ENCODE data around the gene ZNF385C. TPM values are rescaled to one million over a fixed set of nuclear protein-coding genes. Genes with fewer than 3 reads are reported as not detected.
A peak's percentile ranks its signal among the peaks of the same experiment; 100 is the strongest.

The ZNF385C gene
- total and polyA plus RNA-seq, 2 donors (not counting 1 experiment from before 2014, with no cell fraction given) = 0.33 to 1.1 TPM

DNA sequence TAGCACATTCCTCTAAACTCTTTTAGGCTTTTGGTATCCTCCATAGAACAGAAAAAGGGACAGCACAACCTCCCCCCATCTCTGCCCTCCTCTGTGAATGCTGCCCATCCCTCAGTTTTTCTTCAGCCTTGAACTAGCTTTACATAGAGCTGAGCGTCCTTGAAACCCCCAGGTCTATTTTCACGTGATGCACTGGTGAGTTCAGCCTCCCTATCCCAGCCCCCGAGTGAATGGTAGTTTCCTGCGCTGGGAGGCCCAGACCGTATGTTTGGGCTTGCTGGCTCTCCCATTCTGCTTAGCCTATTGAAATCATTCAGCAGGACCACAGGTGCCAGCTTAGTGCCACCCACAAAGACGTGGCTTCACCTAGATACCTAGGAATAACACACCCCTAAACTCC, 22.5 kb downstream of the ZNF385C start:
- peaks cover 10% of the 10 kb centered on the region for H3K27me3 Mint-ChIP-seq
- Histone ChIP-seq H3K4me2 (replicated peaks; ENCODE audit: low read depth, low read length, poor library complexity, severe bottlenecking) (no peak overlapping the region), H3K4me1 (ENCODE audit: control insufficient read depth in 2 of 2, insufficient read depth in 2 of 2, low read length in 2 of 2) (peaks cover 14 to 17% of the 10 kb centered on the region in 2 donors), H3K27me3 (replicated peaks in 1 of 4; ENCODE audit: control extremely low read depth in 1 of 4, control insufficient read depth in 3 of 4, insufficient read depth in 4 of 4, low read length in 3 of 4) (peaks cover 0 to 33% (median 9%) of the 10 kb centered on the region in 4 experiments), H4K20me1 (ENCODE audit: control insufficient read depth, insufficient read depth, low read length, poor library complexity, severe bottlenecking) (no peaks in the 10 kb centered on the region), H3K36me3 (replicated peaks in 1 of 2; ENCODE audit: control extremely low read depth in 1 of 2, control insufficient read depth in 1 of 2, extremely low read depth in 1 of 2, insufficient read depth in 2 of 2, low read length in 1 of 2) (no peaks in the 10 kb centered on the region), H3K9me3 (ENCODE audit: control extremely low read depth in 1 of 3, control insufficient read depth in 2 of 3, insufficient read depth in 1 of 3, low read length in 2 of 3) (no peaks in the 10 kb centered on the region), H2AFZ (ENCODE audit: insufficient read depth, low read depth, low read length, poor library complexity, severe bottlenecking) (no peak overlapping the region), H3K79me2 (ENCODE audit: control insufficient read depth, insufficient read depth, low read length) (no peaks in the 10 kb centered on the region), H3K4me3 (ENCODE audit: control extremely low read depth in 1 of 5, extremely low read depth in 1 of 5, insufficient read depth in 1 of 5, low read depth in 2 of 5, low read length in 4 of 5) (no peak overlapping the region), H3K9ac (ENCODE audit: low read length) (no peak overlapping the region), H3K27ac (ENCODE audit: low read length in 2 of 2) (no peak overlapping the region)
- DNase-seq (no peak), ATAC-seq (ENCODE audit: low read depth) (no peak)
- TF ChIP-seq CTCF (IDR thresholded peaks at IDR 0.05) (no peak), EZH2 (IDR thresholded peaks at IDR 0.05; ENCODE audit: borderline replicate concordance, insufficient read depth, low read depth, low read length, poor library complexity, severe bottlenecking) (no peak)
- H3K27ac Mint-ChIP-seq = no peak overlapping the region
- WGBS (ENCODE audit: insufficient coverage) = 84% methylated on average over 6 of the region's 6 CpGs
- no peak overlapping the region for H3K4me3 Mint-ChIP-seq
- CTCF ChIA-PET = interaction anchor here (2.2 kb wide), 1 partner anchor 10 kb away, joined by 8 read pairs; no protein-coding TSS in a partner anchor
- peaks cover 8% of the 10 kb centered on the region for H3K4me1 Mint-ChIP-seq
- intact Hi-C loops (cut with micrococcal nuclease) = no loop called here
- H3K9me3 Mint-ChIP-seq (ENCODE audit: insufficient read depth) = no peaks in the 10 kb centered on the region
- POLR2A ChIA-PET = interaction anchor here (1.2 kb wide), 1 partner anchor 109 kb away, joined by 6 read pairs; the partner anchor contains the start of gene CNP

GRCh38 chr17:42072323-42073187, 25.7 kb downstream of the ZNF385C start:
- Histone ChIP-seq H3K9me3 (ENCODE audit: control extremely low read depth in 1 of 3, control insufficient read depth in 2 of 3, insufficient read depth in 1 of 3, low read length in 2 of 3) (no peaks in the 10 kb centered on the region), H3K9ac (ENCODE audit: low read length) (peak overlapping the region; percentile 53), H4K20me1 (ENCODE audit: control insufficient read depth, insufficient read depth, low read length, poor library complexity, severe bottlenecking) (no peaks in the 10 kb centered on the region), H3K79me2 (ENCODE audit: control insufficient read depth, insufficient read depth, low read length) (no peaks in the 10 kb centered on the region), H3K4me3 (ENCODE audit: control extremely low read depth in 1 of 5, extremely low read depth in 1 of 5, insufficient read depth in 1 of 5, low read depth in 2 of 5, low read length in 4 of 5) (peak overlapping the region in 3 of 5 experiments; percentile 20 to 52 (median 28)), H3K4me2 (replicated peaks; ENCODE audit: low read depth, low read length, poor library complexity, severe bottlenecking) (peak overlapping the region; percentile 84), H3K4me1 (ENCODE audit: control insufficient read depth in 2 of 2, insufficient read depth in 2 of 2, low read length in 2 of 2) (peaks cover 14 to 17% of the 10 kb centered on the region in 2 donors), H3K27ac (ENCODE audit: low read length in 2 of 2) (no peak overlapping the region), H2AFZ (ENCODE audit: insufficient read depth, low read depth, low read length, poor library complexity, severe bottlenecking) (peak overlapping the region; percentile 38), H3K36me3 (replicated peaks in 1 of 2; ENCODE audit: control extremely low read depth in 1 of 2, control insufficient read depth in 1 of 2, extremely low read depth in 1 of 2, insufficient read depth in 2 of 2, low read length in 1 of 2) (no peaks in the 10 kb centered on the region), H3K27me3 (replicated peaks in 1 of 4; ENCODE audit: control extremely low read depth in 1 of 4, control insufficient read depth in 3 of 4, insufficient read depth in 4 of 4, low read length in 3 of 4) (peaks cover 0 to 36% (median 9%) of the 10 kb centered on the region in 4 experiments)
- peaks cover 8% of the 10 kb centered on the region for H3K4me1 Mint-ChIP-seq
- no peaks in the 10 kb centered on the region for H3K9me3 Mint-ChIP-seq (ENCODE audit: insufficient read depth)
- ATAC-seq (ENCODE audit: low read depth) (peak; percentile 44), DNase-seq (peak; percentile 41)
- CTCF ChIA-PET = interaction anchor here (0.8 to 1.9 kb wide), 4 partner anchors 19 to 48 kb away, joined by 3 to 8 read pairs (median 4); no protein-coding TSS in a partner anchor
- no peak for TF ChIP-seq CTCF (IDR thresholded peaks at IDR 0.05)
- TF ChIP-seq EZH2 (IDR thresholded peaks at IDR 0.05; ENCODE audit: borderline replicate concordance, insufficient read depth, low read depth, low read length, poor library complexity, severe bottlenecking) = peak; percentile 80
- intact Hi-C loops (cut with micrococcal nuclease) = no loop called here
- H3K4me3 Mint-ChIP-seq = peak overlapping the region; percentile 80
- peak overlapping the region; percentile 63 for H3K27ac Mint-ChIP-seq
- POLR2A ChIA-PET = no interaction called here
- 2% methylated on average over 58 of the region's 67 CpGs for WGBS (ENCODE audit: insufficient coverage)
- H3K27me3 Mint-ChIP-seq = peaks cover 10% of the 10 kb centered on the region

Measured in B cell (primary cell).